GM19240 (cell line): ENCODE results near the gene UNC13A.

ENCODE experiments used
- DNase-seq: peaks from one replicate; pipeline ENCODE4 v3.0.0; 2011; ENCODE audit warnings: low spot score; ENCODE audit not compliant: insufficient read length

UNC13A gene

DNA sequence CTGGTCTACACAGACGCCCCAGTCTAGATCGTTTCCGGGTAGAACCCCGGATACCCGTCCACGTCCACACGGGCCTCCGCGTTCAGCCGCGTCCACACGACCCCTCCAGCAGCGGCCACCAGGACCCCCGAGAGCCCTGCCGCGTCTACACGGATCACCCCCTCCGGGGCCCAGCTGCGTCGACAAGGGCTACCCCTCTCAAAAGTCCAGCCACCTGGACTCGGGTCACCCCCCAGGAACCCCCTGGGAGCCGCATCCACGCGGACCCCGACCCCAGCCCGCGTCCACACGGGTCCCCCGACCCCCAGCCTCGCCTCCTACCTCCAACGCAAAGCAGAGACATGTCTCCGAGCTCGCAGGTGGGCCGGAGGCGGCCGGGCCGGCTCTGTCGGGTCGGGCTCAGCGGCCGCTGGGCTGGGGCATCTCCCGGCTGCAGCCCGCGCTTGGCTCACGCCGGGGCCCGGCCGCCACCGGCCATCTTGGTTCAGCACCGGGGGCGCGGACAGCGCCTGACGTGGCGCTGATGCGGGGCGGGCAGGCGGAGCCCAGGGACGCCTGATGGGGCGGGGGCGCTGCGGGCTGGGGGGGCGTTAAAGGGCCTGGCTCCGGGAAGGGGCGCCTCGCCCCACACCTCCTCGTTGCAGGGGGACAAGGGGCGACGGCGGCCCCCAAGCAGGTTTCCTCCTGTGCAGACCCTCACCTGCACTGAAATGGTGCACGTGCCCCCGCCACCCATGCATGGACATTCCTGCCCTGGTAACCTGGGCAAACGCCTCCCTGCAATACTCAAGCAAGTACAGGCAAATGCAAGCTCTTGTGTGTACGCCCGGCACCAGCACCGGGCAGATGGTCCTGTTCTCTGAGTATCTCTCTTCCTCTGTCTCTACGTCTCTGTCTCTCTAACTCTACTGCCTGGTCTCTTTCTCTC is at the start of gene UNC13A:
TSS of gene UNC13A (minus strand) at position 498 of the 928 bp plus-strand sequence. CDS start at position 343, 155 bp downstream.
- no peak for DNase-seq

DNA sequence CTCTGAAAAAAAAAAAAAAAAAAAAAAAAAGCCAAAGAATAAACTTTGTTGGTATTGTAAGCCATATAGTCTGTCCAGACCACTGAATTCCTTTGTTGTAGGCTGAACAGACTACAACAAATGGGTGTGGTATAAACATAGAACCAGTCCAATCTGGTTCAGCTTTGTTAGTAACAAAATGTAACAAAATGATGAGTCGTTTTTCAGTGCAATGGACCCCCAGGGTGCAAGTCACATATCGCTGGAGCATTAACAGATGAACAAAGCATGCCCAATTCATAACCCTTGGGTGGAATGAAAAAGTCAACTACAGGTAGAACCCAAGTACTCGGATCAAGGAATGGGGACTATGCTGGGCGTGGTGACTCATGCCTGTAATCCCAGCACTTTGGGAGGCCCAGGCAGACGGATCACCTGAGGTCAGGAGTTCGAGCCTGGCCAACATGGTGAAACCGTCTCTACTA is 49.6 kb upstream of the UNC13A start:
- DNase-seq = no peak

DNA sequence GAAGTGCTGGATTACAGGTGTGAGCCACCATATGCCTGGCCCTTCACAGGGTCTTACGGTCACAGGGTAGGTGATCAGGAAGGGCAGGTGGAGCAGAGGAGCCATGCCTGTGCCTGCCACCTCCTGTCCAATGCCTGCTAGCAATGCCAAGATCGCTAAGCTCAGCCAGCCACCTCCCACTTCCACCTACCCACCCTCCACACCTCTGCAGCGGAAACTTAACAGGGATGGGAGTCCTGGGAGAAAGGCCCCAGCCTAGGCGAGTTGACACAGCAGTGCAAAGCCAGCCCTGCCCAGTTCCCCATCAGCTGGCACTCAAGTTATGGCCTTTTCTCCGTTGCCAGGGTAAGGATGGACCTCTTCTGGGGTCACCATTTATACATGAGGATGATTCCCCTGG is 47.3 kb upstream of the UNC13A start:
- no peak for DNase-seq

DNA sequence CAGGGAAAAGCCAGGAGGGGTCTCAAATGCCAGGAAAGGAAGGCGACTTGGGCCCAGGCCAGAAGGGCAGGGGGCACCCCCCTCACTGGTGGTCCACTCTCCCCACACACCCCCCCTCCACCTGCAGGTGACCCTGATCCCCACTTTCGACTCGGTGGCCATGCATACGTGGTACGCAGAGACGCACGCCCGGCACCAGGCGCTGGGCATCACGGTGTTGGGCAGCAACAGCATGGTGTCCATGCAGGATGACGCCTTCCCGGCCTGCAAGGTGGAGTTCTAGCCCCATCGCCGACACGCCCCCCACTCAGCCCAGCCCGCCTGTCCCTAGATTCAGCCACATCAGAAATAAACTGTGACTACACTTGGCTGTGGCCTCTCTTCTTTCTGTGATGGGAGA is 46.0 kb upstream of the UNC13A start:
- DNase-seq = no peak

DNA sequence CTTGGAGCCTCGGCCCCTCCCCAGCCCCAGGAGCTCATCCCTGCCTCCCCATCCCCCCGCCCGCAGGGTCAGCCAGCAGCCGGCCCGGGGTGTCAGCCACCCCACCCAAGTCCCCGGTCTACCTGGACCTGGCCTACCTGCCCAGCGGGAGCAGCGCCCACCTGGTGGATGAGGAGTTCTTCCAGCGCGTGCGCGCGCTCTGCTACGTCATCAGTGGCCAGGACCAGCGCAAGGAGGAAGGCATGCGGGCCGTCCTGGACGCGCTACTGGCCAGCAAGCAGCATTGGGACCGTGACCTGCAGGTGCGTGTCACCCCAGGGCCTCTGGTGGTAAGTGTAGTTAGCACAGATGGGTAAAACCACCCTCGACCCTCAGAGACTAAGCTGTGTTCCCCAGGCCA is 45.0 kb upstream of the UNC13A start:
- DNase-seq = no peak

DNA sequence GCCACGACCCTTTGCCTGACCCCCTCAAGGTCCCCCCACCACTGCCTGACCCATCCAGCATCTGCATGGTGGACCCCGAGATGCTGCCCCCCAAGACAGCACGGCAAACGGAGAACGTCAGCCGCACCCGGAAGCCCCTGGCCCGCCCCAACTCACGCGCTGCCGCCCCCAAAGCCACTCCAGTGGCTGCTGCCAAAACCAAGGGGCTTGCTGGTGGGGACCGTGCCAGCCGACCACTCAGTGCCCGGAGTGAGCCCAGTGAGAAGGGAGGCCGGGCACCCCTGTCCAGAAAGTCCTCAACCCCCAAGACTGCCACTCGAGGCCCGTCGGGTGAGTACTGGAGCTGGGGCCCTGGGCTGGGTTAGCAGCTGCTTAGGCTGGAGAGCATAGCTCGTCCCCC is 39.7 kb upstream of the UNC13A start:
- no peak for DNase-seq

DNA sequence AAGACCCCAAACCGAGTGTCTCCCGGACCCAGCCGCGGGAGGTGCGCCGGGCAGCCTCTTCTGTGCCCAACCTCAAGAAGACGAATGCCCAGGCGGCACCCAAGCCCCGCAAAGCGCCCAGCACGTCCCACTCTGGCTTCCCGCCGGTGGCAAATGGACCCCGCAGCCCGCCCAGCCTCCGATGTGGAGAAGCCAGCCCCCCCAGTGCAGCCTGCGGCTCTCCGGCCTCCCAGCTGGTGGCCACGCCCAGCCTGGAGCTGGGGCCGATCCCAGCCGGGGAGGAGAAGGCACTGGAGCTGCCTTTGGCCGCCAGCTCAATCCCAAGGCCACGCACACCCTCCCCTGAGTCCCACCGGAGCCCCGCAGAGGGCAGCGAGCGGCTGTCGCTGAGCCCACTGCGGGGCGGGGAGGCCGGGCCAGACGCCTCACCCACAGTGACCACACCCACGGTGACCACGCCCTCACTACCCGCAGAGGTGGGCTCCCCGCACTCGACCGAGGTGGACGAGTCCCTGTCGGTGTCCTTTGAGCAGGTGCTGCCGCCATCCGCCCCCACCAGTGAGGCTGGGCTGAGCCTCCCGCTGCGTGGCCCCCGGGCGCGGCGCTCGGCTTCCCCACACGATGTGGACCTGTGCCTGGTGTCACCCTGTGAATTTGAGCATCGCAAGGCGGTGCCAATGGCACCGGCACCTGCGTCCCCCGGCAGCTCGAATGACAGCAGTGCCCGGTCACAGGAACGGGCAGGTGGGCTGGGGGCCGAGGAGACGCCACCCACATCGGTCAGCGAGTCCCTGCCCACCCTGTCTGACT is 39.0 kb upstream of the UNC13A start:
- DNase-seq = no peak

DNA sequence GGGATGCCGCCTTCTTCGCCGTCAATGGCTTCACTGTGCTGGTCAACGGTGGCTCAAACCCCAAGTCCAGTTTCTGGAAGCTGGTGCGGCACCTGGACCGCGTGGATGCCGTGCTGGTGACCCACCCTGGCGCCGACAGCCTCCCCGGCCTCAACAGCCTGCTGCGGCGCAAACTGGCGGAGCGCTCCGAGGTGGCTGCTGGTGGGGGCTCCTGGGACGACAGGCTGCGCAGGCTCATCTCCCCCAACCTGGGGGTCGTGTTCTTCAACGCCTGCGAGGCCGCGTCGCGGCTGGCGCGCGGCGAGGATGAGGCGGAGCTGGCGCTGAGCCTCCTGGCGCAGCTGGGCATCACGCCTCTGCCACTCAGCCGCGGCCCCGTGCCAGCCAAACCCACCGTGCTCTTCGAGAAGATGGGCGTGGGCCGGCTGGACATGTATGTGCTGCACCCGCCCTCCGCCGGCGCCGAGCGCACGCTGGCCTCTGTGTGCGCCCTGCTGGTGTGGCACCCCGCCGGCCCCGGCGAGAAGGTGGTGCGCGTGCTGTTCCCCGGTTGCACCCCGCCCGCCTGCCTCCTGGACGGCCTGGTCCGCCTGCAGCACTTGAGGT is 38.1 kb upstream of the UNC13A start:
- no peak for DNase-seq

DNA sequence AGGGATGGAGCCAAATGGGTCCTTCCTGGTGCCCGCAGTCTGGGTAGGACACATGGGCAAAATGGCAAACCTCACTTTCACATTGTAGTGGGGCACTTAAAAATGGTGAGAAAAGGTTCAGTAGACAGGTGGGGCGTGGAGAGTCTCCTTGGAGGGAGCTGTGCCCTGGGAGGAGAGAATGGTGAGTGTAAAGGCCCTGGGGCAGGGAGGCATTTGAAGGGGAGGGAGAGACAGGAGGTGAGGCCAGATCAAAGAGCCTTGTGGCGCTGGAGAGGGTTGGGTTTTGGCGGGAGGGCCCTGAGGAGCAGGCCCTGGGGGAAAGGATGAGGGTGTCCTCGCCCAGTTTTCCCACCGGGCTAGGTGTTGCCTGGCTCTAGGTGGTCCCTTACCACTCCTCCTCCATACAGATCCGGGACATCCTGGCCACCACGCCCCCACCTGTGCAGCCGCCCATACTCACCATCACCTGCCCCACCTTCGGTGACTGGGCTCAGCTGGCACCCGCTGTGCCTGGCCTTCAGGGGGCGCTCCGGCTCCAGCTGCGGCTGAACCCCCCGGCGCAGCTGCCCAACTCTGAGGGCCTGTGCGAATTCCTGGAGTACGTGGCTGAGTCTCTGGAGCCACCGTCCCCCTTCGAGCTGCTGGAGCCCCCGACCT is 37.4 kb upstream of the UNC13A start:
- DNase-seq = no peak

DNA sequence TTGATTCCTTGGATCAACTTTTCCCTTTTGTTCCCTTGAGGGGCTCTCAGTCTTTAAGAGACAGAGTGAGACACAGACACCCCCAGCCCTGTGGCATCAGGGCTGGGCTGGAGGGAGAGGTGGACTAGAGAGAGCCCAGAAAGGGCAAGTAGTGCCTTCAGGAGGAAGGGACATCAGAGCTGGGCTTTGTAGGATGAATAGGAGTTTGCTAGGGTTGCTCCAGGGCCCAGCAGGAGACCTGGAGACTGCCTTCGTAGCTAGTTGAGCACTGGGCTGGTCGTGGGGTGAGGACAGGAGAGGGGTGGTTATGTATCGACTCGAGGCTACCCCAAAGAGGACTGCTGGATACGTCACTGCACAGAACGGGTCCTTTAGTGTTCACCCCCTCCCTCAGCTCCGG is 36.5 kb upstream of the UNC13A start:
- DNase-seq = no peak

DNA sequence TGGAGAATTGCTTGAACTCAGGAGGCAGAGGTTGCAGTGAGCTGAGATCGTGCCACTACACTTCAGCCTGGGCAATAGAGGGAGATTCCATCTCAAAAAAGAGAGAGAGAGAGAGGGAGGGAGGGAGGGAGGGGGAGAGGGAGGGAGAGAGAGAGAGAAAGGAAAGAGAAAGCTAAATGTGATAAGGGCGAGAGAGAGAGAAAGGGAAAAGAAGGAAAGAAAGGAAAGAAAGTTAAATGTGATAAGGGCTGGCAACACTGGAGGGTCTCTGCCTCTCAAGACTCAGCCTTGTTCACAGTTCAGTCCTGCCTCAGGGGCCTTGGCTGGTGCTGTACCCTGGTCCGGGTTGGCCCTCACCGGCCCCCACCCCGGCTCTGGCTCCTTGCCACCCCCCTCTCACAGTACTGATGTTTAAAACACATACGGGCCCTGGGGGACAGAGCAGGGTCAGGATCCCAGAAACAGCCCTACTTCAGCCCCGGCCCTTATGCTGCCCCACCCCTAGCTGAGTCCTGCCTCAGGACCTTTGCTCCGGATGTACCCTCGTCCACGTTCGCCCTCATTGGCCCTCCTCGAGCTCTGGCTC is 34.6 kb upstream of the UNC13A start:
- DNase-seq = no peak

DNA sequence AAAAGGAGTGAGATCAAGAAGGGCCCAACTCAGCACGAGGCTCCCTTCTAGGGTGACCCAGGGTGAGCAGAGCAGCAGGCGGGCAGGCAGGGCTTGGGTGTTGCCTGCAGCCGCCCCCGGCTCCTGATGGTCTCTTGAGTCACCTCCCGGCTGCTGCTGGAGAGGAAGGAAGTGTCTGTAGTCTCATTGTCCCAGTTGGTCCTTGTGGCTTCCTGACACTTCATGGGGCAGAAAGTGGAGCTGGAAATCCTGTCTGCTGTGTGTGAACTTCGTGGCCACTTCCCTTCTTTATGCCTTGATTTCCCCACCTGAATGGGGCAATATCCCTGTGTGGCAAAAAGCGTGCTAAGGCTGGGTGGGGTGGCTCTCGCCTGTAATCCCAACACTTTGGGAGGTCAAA is 33.7 kb upstream of the UNC13A start:
- no peak for DNase-seq

DNA sequence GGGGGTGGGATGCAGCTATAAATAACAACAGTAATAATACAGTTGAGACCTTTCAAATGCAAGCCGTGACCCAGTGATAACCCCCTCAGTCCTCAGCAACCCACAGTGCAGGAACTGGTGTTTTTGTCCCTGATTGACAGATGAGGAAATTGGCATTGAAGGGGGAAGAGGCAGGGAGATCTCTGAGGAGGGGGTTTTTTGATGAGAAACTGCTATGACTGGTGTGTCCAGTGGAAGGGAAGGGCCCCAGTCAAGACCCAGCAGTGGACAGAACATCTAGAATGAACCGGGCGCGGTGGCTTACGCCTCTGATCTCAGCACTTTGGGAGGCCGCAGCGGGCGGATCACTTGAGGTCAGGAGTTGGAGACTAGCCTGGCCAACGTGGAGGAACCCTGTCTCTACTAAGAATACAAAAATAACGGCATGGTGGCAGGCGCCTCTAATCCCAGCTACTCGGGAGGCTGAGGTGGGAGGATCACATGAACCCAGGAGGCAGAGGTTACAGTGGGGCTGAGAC is 33.0 kb upstream of the UNC13A start:
- DNase-seq = no peak

DNA sequence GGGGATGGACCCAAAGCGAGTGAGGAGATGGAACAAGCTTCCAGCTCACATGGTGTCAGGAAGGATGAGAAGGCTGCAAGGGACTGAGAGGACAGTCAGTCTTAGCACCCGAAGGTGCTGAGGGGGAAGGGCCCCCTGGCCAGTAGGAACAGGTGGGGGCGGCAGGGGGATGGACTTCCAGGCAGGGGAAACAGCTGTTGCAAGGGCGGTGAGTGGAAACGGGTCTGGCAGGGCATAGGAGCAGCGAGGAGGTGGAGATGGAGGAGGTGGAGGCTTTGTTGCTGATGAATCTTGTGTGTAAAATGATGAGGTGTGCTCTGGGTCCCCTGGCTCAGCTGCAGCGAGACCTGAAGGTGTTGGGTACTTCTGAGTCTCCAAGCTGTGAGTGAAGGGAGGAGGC is 32.3 kb upstream of the UNC13A start:
- DNase-seq = no peak

DNA sequence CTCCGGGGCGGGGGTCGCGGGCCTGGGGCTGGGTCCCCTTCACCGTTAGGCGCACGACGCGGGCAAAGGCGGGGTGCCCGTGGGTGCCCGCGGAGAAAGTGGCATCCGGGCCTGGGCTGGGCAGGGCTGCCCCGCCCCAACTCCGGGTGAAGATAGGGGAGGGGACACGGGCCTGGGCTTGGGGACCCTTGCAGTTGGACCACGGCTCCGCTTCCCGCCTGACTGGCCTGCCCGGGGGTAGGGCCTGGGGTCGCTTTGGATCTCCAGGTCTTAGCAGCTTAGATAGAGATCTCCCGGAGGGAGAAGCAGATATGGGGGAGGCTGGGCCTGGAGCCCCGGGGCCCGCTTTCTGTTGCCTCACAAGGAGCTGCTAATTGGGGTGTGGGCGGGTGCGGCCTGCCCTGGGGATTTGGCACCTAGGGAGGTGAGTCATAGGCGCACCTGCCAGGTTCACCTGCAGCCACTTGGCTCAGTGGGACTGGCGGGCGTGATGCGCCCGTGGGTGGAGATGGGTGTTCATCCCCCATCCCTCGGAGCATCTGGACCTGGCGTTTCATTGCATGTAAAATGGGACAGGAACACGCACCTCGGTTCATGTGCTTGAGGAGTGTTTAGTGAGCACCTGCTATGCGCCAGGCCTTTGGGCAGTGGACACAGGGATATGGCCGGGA is 31.7 kb upstream of the UNC13A start:
- DNase-seq = no peak

DNA sequence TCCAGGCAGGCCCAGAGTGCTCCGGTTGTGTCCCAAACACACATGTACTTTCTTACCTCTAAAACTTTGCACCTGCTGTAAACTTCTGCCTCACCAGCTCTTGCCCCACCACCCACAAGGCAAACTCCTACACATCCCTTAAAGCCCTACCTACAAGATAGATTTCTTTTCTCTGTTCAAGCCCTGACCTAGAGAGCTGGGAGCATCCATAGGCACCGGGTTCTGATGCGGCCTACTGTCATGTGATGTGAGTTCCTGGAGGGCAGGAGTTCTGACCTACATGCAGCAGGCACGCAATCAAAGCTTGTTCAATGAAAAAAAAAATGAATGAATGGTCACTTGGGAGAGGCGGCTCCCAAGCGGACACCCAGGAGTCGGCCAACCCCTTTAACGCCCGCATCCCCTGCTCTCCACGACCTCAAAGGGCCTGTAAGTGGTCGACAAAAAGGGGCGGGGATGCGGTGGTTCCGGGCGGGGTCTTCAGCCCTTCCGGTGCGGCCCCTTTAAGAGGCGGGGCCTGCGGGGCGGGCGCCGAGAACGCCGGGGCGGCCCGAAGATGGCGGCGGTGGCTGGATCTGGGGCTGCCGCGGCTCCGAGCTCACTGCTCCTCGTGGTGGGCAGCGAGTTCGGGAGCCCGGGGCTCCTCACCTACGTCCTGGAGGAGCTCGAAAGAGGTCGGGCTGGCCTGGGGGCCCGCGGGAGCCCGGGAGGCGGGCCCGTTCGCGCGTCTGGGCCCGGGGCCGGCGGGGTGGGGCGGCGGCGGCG is 31.0 kb upstream of the UNC13A start, which contains the start of gene MAP1S:
TSS of gene MAP1S (plus strand) at position 534 of the 765 bp plus-strand sequence. CDS start at position 557, 23 bp downstream.
- DNase-seq = peak; percentile 83

DNA sequence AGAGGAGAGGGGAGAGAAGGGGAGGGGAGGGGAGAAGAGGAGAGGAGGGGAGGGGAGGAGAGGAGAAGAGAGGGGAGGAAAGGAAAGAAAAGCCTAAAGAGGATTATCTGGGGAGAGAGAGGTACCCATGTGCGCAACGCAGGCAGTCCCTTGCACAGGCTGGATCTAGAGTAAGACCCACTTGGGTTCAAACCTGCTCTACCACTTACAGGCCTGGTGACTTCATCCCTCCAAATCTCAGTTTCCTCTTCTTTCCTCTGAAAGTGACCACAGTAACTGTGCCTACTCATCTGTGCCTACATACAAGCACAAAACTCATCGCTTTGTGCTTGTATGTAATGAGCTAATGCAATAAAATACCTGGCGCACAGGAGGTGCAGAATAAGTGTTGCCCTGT is 30.4 kb upstream of the UNC13A start:
- DNase-seq = no peak

DNA sequence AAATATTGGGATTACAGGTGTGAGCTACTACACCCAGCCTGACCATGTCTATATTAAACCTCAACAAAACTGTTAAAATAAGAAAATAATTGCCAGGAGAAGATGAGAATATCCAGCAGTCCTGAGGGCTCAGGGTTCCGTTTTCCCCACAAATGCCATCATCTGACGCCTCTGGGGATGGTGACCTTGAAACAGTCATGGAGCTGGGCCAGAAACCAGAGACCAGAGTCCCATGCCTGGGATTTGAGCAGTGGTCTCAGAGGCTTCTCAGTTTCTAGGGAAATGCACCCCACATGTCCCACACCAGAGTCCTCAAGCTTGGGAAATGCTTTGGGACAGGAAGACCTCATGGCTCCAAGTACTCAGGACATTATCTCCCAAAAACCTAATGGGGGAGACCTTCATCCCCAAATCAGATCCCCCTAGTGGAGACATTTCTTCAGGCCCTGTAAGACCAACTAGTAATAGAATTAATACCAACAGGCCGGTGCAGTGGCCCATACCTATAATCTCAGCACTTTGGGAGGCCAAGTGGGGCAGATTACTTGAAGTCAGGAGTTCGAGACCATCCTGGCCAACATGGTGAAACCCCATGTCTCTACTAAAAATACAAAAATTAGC is 28.3 kb upstream of the UNC13A start:
- DNase-seq = no peak

DNA sequence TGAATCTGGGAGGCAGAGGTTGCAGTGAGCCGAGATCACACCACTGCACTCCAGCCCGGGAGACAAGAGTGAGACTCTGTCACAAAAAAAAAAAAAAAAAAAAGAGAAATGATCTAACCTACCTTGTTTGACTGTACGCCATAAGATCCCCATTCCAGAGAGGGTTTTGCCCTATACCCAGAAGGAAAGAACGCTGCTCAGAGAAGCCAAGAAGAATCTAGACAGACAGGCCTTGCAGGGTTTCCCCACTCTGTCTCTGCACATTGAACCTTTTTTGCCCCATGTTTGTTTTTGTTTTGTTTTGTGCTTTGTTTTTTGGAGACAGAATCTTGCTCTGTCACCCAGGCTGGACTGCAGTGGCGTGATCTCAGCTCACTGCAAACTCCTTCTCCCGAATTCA is 23.7 kb upstream of the UNC13A start:
- no peak for DNase-seq
